NB4 (cell line): ENCODE results near the gene ZNF214.

Experiments
- DNase-seq: peaks from one replicate; pipeline ENCODE4 v3.0.0; 2010; ENCODE audit warnings: low read depth
- H3K4me3 ChIP-seq: one replicate; pipeline ENCODE4 v1.5.1; 2011; ENCODE audit warnings: mild to moderate bottlenecking, low read depth, low read length, moderate library complexity
- CTCF ChIP-seq: IDR thresholded peaks from one replicate; pipeline ENCODE4 v1.5.1; 2012; ENCODE audit warnings: low read depth, low read length
- MAX ChIP-seq: IDR thresholded peaks from 2 replicates; pipeline ENCODE4 v1.6.1; 2011; ENCODE audit warnings: low read depth, low read length
- MYC ChIP-seq: IDR thresholded peaks from 2 replicates; pipeline ENCODE4 v1.6.1; 2011; ENCODE audit warnings: low read depth, low read length
- POLR2A ChIP-seq: IDR thresholded peaks from 2 replicates; pipeline ENCODE4 v1.6.1; 2011; ENCODE audit warnings: mild to moderate bottlenecking; ENCODE audit not compliant: insufficient read length; ENCODE audit errors: extremely low read depth

The ZNF214 gene

DNA sequence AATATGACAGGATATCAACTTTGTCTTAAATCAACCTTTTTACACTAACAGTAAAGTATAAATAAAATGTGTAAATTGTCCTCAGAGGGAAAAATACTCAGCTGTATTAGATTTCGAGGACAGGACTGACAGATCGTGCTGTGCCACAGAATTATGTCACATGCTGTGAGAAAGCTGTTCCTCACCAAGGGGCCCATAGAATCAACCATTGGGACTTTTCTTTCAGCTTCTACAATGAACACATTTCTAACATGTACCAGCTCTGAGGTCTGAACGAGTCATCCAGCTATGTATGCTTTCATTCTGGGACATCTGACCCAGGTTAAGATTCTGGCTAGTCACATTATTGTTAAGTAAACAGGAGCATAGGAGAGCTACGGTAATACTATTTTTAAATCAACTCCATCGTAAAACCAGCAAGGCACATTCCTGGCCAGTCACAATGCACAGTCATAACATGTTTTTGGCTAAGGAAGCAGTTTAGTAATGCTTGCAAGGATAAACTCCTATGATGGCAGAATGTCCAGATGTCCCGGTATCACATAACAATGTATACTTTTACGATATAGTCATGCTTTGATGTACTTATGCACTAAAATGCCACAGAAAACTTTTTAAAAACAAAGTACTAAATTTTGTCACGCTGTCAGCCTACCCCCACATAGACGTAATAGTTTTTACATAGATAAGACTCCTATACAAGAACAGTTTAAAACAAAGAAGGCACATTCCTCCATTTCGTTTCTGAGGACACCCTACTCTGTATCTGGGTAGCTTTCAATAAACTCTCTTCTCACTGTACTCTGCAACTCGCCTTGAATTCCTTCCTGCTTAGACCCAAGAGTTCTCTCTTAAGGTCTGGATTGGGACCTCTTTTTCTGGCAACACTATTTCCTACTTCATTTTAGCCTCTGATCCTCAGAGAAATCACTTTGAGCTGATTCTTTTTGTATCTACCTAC lies 27.4 kb downstream of the ZNF214 start:
- TF ChIP-seq MYC (no peak), CTCF (no peak), POLR2A (no peak), MAX (no peak)
- no peak overlapping the region for H3K4me3 ChIP-seq
- no peak for DNase-seq

- no peak for DNase-seq
- TF ChIP-seq CTCF (no peak), POLR2A (no peak), MYC (no peak), MAX (no peak)
- H3K4me3 ChIP-seq: no peak overlapping the region
Measured at GRCh38 chr11:6992026-6992425, 28.1 kb downstream of the ZNF214 start.

DNA sequence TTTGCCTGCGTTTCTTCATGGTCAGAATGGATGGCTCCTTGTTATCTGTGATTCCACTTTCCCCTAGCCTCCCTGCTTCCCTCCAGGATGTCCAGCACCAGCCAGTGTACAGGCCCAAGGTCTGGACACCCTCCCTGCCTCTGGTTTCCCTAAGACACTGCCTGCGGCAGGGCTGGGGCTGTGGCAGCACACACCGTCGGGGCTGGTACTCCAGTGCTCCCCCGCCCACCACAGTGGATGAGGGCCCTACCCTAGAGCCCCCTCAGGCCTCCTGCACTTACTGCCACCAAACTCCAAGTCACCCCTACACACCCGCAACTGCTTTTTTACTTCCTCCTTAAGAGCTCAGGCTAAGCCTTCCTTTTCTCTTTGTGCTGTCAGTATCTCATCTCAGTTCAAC lies 28.9 kb downstream of the ZNF214 start:
- TF ChIP-seq POLR2A (no peak), MAX (no peak), MYC (no peak), CTCF (no peak)
- no peak for DNase-seq
- H3K4me3 ChIP-seq: no peak overlapping the region

DNA sequence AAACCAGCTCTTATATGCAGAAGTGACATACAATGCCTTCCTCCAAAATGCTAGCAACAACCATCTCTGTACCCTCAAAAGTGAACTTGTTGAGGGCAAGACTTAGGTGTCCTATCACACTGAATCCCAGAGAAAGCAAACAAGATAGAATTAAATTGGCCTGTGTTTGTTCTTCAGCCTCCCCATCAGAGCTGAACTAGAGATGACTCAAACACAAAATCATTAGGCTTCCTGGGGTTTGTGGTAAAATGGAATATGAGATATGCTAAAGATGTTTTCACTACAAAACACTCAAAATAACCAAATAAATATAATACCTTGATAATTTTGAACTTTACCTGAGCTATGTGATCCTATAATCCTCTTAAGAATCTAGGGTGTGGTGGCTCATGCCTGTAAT lies 31.6 kb downstream of the ZNF214 start:
- no peak for TF ChIP-seq MYC
- no peak for TF ChIP-seq CTCF
- TF ChIP-seq POLR2A: no peak
- no peak for TF ChIP-seq MAX
- DNase-seq: no peak

DNA sequence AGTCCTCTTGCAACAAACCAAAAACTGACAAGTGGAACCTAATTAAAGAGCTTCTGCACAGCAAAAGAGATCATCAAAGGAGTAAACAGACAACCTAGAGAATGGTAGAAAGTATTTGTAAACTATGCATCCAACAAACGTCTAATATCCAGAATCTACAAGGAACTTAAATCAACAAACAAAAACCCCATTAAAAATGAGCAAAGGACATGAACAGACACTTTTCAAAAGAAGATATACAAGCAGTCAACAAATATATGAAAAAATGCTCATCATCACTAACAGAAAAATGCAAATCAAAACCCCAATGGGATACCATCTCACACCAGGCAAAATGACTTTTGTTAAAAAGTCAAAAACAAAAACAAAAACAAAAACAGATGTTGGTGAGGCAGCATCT lies 33.7 kb downstream of the ZNF214 start:
- TF ChIP-seq CTCF: no peak
- no peak for TF ChIP-seq POLR2A
- no peak for TF ChIP-seq MYC
- TF ChIP-seq MAX: no peak
- no peak overlapping the region for H3K4me3 ChIP-seq
- no peak for DNase-seq

More for the DNA sequence above, 31.6 kb downstream of the ZNF214 start:
- H3K4me3 ChIP-seq: no peak overlapping the region
